ENCODE data around the gene GCNT2. TPM values are rescaled to one million over a fixed set of nuclear protein-coding genes. Genes with fewer than 3 reads are reported as not detected.
"Not testable (repeated sequence)": the region's sequence is repeated elsewhere in the genome, so short reads cannot be mapped to it uniquely, and the experiment has no call there.

GCNT2 gene
- total RNA-seq, 2 donors from 2014 or later, result 0.64 to 0.73 TPM

DNA sequence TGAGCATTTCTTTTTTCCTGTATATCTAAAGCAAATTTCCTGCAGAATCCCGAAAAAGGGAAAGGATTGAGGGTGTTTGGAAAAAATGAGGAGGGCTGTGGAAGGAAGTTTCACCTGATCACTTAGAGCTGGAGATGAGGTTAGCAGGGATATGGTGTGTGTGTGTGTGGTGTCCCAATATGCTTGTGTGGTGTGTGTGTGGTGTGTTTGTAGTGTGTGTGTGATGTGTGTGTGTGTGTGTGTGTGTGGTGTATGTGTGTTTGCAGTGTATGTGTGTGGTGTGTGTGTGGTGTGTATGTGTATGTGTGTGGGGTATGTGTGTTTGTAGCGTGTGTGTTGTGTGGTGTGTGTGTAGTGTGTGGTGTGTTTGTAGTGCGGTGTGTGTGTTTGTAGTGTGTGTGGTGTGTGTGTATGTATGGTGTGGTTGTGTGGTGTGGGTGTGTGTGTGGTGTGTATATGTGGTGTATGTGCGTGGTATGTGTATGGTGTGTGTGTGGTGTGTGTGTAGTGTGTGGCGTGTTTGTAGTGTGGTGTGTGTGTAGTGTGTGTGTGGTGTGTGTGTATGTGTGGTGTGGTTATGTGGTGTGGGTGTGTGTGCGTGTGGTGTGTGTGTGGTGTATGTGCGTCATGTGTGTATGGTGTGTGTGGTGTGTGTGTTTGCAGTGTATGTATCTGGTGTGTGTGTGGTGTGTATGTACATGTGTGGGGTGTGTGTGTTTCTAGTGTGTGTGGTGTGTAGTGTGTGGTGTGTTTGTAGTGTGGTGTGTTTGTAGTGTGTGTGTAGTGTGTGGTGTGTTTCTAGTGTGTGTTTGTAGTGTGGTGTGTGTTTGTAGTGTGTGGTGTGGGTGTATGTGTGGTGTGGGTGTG, 67.6 kb downstream of the GCNT2 start:
- no peaks in the 10 kb centered on the region for H3K27me3 Mint-ChIP-seq
- no peak overlapping the region for H3K27ac Mint-ChIP-seq
- no peak for ATAC-seq (replicated peaks)
- no peaks in the 10 kb centered on the region for H3K9me3 Mint-ChIP-seq
- no peak overlapping the region for H3K4me3 Mint-ChIP-seq
- H3K4me1 Mint-ChIP-seq, result no peaks in the 10 kb centered on the region
- no peaks in the 10 kb centered on the region for H3K36me3 Mint-ChIP-seq (ENCODE audit: low read depth)

- Mint-ChIP-seq H3K9me3 (no peaks in the 10 kb centered on the region), H3K4me1 (no peaks in the 10 kb centered on the region), H3K27ac (no peak overlapping the region), H3K4me3 (no peak overlapping the region), H3K27me3 (no peaks in the 10 kb centered on the region), H3K36me3 (ENCODE audit: low read depth) (no peaks in the 10 kb centered on the region)
- no peak for ATAC-seq (replicated peaks)
These were observed 68.2 kb downstream of the GCNT2 start for GRCh38 chr6:10589429-10589727.

DNA sequence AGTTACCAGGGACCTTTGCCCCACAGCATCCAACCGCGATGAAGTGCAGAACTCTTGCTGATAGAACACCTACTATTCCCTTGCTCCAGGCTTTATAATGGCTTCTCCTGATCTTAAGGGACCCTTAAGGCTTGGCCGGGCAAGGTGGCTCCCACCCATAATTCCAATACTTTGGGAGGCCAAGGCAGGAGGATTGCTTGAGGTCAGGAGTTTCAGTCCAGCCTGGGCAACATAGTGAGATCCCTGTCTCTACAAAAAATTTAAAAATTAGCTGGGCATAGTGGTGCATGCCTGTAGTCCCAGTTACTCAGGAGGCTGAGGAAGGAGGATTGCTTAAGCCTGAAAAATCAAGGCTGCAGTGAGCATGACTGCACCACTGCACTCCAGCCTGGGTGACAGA, 68.8 kb downstream of the GCNT2 start:
- Mint-ChIP-seq H3K4me1 (no peaks in the 10 kb centered on the region), H3K9me3 (no peaks in the 10 kb centered on the region), H3K27ac (no peak overlapping the region), H3K4me3 (no peak overlapping the region), H3K36me3 (ENCODE audit: low read depth) (no peaks in the 10 kb centered on the region), H3K27me3 (no peaks in the 10 kb centered on the region)
- ATAC-seq (replicated peaks), result no peak

- H3K4me3 Mint-ChIP-seq, result no peak overlapping the region
- no peaks in the 10 kb centered on the region for H3K9me3 Mint-ChIP-seq
- H3K27ac Mint-ChIP-seq, result no peak overlapping the region
- no peaks in the 10 kb centered on the region for H3K36me3 Mint-ChIP-seq (ENCODE audit: low read depth)
- no peaks in the 10 kb centered on the region for H3K27me3 Mint-ChIP-seq
- no peaks in the 10 kb centered on the region for H3K4me1 Mint-ChIP-seq
- ATAC-seq (replicated peaks), result no peak
These were observed 70.4 kb downstream of the GCNT2 start for GRCh38 chr6:10591422-10592160.

DNA sequence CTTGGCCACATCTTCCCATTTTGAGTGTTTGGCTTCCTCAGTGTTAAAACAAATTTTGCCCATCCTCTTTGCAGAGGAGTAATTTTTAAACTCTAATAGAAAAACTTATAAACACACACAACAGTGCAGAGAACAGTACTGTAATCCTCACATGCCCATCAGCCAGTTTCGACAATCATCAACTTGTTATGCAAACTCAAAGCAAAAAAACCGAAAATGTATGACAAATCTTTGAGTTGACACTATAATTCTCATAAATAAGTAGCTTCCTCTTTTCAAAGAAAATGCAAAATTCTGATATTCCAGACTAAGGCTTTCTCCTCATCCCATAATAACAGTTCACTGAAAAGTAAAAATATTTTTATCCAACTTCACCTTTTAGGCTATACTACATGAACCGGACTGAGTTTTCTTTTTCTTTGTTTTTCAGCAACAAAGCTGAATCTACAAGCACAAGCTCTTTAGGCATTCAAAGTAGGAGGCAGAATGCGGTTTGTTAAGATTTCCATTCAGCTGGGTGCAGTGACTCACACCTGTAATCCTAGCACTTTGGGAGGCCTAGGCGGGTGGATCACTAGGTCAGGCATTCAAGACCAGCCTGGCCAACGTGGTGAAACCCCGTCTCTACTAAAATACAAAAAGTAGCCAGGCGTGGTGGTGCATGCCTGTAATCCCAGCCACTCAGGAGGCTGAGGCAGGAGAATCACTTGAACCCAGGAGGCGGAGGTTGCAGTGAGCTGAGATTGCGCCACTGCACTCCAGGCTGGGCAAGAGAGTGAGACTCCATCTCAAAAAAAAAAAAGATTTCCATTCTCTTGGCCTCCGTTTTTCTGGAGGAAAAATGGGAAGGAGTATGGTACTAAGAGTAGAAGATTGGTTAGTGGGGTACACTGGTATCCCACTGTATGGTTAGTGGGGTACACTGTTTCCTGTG, 74.8 kb downstream of the GCNT2 start:
- ATAC-seq (replicated peaks), result peak; percentile 68
- H3K36me3 Mint-ChIP-seq (ENCODE audit: low read depth), result no peaks in the 10 kb centered on the region
- H3K9me3 Mint-ChIP-seq, result no peaks in the 10 kb centered on the region
- H3K4me1 Mint-ChIP-seq, result no peaks in the 10 kb centered on the region
- no peaks in the 10 kb centered on the region for H3K27me3 Mint-ChIP-seq
- H3K4me3 Mint-ChIP-seq, result no peak overlapping the region
- no peak overlapping the region for H3K27ac Mint-ChIP-seq

DNA sequence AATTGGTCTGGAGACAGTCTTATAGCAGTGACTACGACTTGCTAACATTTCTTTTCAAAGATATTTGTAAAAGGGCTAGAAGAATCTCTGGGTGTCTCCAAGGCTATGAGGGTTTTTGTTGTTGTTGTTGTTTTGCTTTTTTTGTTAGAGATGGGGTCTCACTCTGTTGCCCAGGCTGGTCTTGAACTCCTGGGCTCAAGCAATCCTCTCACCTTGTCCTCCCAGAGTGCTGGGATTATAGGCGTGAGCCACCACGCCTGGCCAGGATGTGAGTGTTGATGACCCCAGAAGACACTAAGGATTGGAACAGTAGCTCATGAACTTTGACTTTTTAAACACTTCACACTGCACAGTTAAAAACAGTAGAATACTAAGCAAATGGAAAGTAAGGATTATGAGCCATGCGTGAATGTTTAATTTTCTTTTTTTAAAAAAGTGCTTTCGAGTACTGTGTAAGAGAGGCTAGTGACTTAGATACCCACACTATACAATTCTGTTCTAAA, 76.4 kb downstream of the GCNT2 start:
- ATAC-seq (replicated peaks), result no peak
- Mint-ChIP-seq H3K4me3 (no peak overlapping the region), H3K4me1 (no peaks in the 10 kb centered on the region), H3K9me3 (no peaks in the 10 kb centered on the region), H3K36me3 (ENCODE audit: low read depth) (no peaks in the 10 kb centered on the region), H3K27ac (no peak overlapping the region), H3K27me3 (no peaks in the 10 kb centered on the region)

- Mint-ChIP-seq H3K27me3 (no peaks in the 10 kb centered on the region), H3K36me3 (ENCODE audit: low read depth) (no peaks in the 10 kb centered on the region), H3K27ac (no peak overlapping the region), H3K4me1 (no peaks in the 10 kb centered on the region), H3K9me3 (no peaks in the 10 kb centered on the region), H3K4me3 (no peak overlapping the region)
- ATAC-seq (replicated peaks), result no peak
These were observed 77.2 kb downstream of the GCNT2 start for GRCh38 chr6:10598084-10598960.

DNA sequence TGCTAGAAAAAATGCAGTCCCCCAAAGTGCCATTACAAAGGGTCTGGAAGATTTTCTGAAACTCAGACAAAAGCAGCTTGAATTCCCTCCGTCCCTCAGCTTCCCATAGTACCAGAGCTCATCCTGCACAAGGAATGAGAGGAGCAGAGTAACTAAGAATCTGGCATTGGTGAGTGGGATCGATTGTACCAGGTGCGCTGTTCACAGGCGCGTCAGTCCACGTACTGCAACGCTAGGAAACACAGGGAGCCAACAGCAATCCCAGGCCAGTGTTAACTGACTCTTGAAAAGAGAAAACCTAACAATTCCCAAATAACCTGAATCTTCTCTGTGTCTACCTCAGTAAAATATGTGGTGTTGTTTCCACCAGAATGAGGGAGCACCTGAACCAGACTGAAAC, 77.9 kb downstream of the GCNT2 start:
- Mint-ChIP-seq H3K36me3 (ENCODE audit: low read depth) (no peaks in the 10 kb centered on the region), H3K9me3 (no peaks in the 10 kb centered on the region)

DNA sequence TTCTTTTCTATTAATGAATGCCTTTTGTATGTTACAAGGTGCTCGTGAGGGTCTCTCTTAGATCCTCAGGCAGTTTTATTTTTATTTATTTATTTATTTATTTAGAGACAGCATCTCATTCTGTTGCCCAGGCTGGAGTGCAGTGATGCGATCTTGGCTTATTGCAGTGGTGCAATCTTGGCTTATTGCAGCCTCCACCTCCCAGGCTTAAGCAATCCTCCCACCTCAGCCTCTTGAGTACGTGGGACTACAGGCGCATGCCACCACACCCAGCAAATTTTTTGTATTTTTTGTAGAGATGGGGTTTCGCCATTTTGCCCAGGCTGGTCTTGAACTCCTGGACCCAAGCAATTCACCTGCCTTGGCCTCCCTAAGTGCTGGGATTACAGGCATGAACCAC, 79.5 kb downstream of the GCNT2 start:
- H3K4me3 Mint-ChIP-seq; ATAC-seq (replicated peaks); H3K36me3 Mint-ChIP-seq (ENCODE audit: low read depth); H3K27me3 Mint-ChIP-seq; H3K27ac Mint-ChIP-seq; H3K4me1 Mint-ChIP-seq; H3K9me3 Mint-ChIP-seq: not testable (repeated sequence)

More for the DNA sequence above, 77.9 kb downstream of the GCNT2 start:
- Mint-ChIP-seq H3K4me3 (no peak overlapping the region), H3K27ac (no peak overlapping the region), H3K4me1 (no peaks in the 10 kb centered on the region), H3K27me3 (no peaks in the 10 kb centered on the region)
- no peak for ATAC-seq (replicated peaks)

DNA sequence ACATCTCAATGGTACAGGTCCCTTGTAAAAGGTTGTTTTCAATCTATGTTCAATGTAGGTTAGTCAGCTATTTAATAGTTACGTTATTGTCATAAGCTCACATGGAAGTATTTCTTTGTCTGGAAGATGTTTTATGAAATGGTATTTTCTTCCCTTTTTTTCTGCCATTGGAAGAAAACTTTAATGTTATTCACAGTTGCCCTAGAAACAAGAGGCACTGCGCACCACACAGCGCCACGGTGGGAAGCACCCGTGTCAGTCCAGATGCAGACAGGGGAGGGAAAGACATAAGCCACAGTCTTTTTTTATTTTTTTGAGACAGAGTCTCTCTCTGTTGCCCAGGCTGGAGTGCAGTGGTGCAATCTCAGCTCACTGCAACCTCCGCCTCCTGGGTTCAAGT, 82.1 kb downstream of the GCNT2 start:
- H3K4me3 Mint-ChIP-seq, result no peak overlapping the region
- ATAC-seq (replicated peaks), result no peak
- H3K27me3 Mint-ChIP-seq, result no peaks in the 10 kb centered on the region
- no peaks in the 10 kb centered on the region for H3K36me3 Mint-ChIP-seq (ENCODE audit: low read depth)
- H3K9me3 Mint-ChIP-seq, result no peaks in the 10 kb centered on the region
- no peaks in the 10 kb centered on the region for H3K4me1 Mint-ChIP-seq
- no peak overlapping the region for H3K27ac Mint-ChIP-seq

DNA sequence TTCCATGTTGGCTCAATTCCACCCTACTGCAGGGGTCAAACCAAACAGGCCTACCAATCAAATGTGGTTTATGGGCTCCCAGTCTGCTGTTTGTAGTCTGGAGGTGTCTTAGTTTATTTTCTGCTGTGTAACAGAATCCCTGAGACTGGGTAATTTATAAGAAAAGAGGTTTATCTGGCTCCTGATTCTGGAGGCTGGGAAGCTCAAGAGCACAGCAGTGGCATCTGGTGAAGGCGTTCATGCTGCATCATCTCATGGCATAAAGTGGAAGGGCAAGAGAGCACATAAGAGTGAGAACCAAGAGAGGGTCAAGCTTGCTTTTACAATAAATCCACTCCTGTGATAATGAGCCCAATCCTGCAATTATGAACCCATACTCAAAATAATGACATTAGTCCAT, 87.9 kb downstream of the GCNT2 start:
- no peak for ATAC-seq (replicated peaks)
- Mint-ChIP-seq H3K4me1 (no peaks in the 10 kb centered on the region), H3K27ac (no peak overlapping the region), H3K36me3 (ENCODE audit: low read depth) (no peaks in the 10 kb centered on the region), H3K9me3 (peaks cover 10% of the 10 kb centered on the region), H3K27me3 (no peaks in the 10 kb centered on the region), H3K4me3 (no peak overlapping the region)

DNA sequence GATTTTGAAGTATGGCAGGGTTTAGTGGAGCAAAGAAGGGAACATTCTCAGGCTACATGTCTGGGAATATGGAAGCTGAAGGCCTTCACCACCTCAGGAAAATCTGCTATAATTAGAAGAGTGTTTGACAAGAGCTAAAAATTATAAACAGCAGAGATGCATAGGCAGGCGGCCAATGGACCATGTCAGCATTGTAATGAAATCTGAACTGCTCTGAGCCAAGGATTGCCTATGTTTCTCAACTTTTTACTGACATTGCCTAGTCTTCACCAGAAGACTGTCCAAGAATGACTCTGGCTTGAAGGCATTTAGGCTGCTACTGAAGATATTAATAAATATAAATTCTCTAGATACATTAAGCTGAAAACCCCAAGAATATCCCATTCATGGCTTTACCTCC, 89.1 kb downstream of the GCNT2 start:
- H3K27ac Mint-ChIP-seq, result no peak overlapping the region
- H3K4me1 Mint-ChIP-seq, result no peaks in the 10 kb centered on the region
- no peaks in the 10 kb centered on the region for H3K27me3 Mint-ChIP-seq
- H3K36me3 Mint-ChIP-seq (ENCODE audit: low read depth), result no peaks in the 10 kb centered on the region
- ATAC-seq (replicated peaks), result no peak
- H3K9me3 Mint-ChIP-seq, result peaks cover 10% of the 10 kb centered on the region
- H3K4me3 Mint-ChIP-seq, result no peak overlapping the region

- no peaks in the 10 kb centered on the region for H3K27me3 Mint-ChIP-seq
- no peak overlapping the region for H3K4me3 Mint-ChIP-seq
- peaks cover 10% of the 10 kb centered on the region for H3K9me3 Mint-ChIP-seq
- H3K4me1 Mint-ChIP-seq, result no peaks in the 10 kb centered on the region
- no peak for ATAC-seq (replicated peaks)
- no peak overlapping the region for H3K27ac Mint-ChIP-seq
- H3K36me3 Mint-ChIP-seq (ENCODE audit: low read depth), result no peaks in the 10 kb centered on the region
These were observed 91.0 kb downstream of the GCNT2 start for GRCh38 chr6:10612161-10612560.

DNA sequence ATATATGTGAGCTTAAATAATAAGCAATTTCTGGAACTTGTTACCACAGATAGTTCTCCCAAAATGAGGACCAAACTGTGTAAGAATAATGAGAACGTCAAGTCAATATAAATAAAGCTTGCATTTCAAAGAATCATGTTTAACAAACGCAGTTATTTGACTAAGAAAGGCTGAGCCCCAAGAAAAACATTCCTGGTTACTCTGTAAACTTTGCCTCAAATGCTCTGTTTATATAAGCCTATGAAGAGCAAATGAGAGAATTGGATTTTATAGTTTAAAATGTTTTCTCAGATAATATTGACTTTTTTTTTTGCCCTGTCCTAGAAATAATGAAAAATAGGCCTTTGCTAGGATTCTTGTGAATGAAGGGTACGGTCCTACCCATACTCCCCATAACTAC, 91.9 kb downstream of the GCNT2 start:
- H3K27ac Mint-ChIP-seq, result no peak overlapping the region
- H3K4me3 Mint-ChIP-seq, result no peak overlapping the region
- no peak for ATAC-seq (replicated peaks)
- H3K9me3 Mint-ChIP-seq, result peaks cover 10% of the 10 kb centered on the region
- no peaks in the 10 kb centered on the region for H3K4me1 Mint-ChIP-seq
- H3K36me3 Mint-ChIP-seq (ENCODE audit: low read depth), result no peaks in the 10 kb centered on the region
- H3K27me3 Mint-ChIP-seq, result no peaks in the 10 kb centered on the region
